ENCODE data around the gene TLE1. TPM values are rescaled to one million over a fixed set of nuclear protein-coding genes. Genes with fewer than 3 reads are reported as not detected.

TLE1 gene
- total and polyA plus RNA-seq, 8 donors: 23.7 to 136 (median 58.7) TPM

GRCh38 chr9:81556923-81557322 is 132.4 kb downstream of the TLE1 start:
- no peaks in the 10 kb centered on the region for H3K36me3 ChIP-seq
- no peak for DNase-seq
- WGBS, 5 donors: 91 to 100% (median 98%) methylated on average over 2 of the region's 2 CpGs
- peaks cover 17 to 35% (median 23%) of the 10 kb centered on the region in 4 donors for H3K4me1 ChIP-seq
- no peaks in the 10 kb centered on the region for H3K9me3 ChIP-seq
- intact Hi-C loops (cut with DNase I; ENCODE audit: low total_unique reads): no loop called here
- H3K27ac ChIP-seq: no peak overlapping the region
- TF ChIP-seq EP300 (IDR thresholded peaks at IDR 0.05) (no peak), POLR2AphosphoS5 (IDR thresholded peaks at IDR 0.05) (no peak), CTCF (IDR thresholded peaks at IDR 0.05) (no peak), POLR2A (IDR thresholded peaks at IDR 0.05) (no peak)
- no peaks in the 10 kb centered on the region for H3K27me3 ChIP-seq
- H3K4me3 ChIP-seq: no peak overlapping the region

GRCh38 chr9:81552581-81552991 is 136.8 kb downstream of the TLE1 start:
- DNase-seq: peak in 1 of 2 donors; percentile 65
- 41 to 55% (median 47%) methylated on average over 4 of the region's 4 CpGs for WGBS, 5 donors
- intact Hi-C loops (cut with DNase I; ENCODE audit: low total_unique reads): no loop called here
- TF ChIP-seq POLR2AphosphoS5 (IDR thresholded peaks at IDR 0.05) (no peak), POLR2A (IDR thresholded peaks at IDR 0.05) (no peak), EP300 (IDR thresholded peaks at IDR 0.05) (no peak)
- no peak overlapping the region for H3K27ac ChIP-seq
- H3K4me3 ChIP-seq: no peak overlapping the region
- no peaks in the 10 kb centered on the region for H3K27me3 ChIP-seq
- H3K4me1 ChIP-seq: peaks cover 0 to 20% (median 13%) of the 10 kb centered on the region in 4 donors
- no peaks in the 10 kb centered on the region for H3K36me3 ChIP-seq
- H3K9me3 ChIP-seq: no peaks in the 10 kb centered on the region

- H3K9me3 ChIP-seq: no peaks in the 10 kb centered on the region
- H3K36me3 ChIP-seq: no peaks in the 10 kb centered on the region
- H3K27me3 ChIP-seq: no peaks in the 10 kb centered on the region
- no peak overlapping the region for H3K27ac ChIP-seq
- no peak for DNase-seq
- intact Hi-C loops (cut with DNase I; ENCODE audit: low total_unique reads): no loop called here
- peaks cover 0 to 28% (median 13%) of the 10 kb centered on the region in 4 donors for H3K4me1 ChIP-seq
- WGBS, 5 donors: 37 to 56% (median 55%) methylated on average over 3 of the region's 3 CpGs
- no peak overlapping the region for H3K4me3 ChIP-seq
- TF ChIP-seq POLR2A (IDR thresholded peaks at IDR 0.05) (no peak), POLR2AphosphoS5 (IDR thresholded peaks at IDR 0.05) (no peak), EP300 (IDR thresholded peaks at IDR 0.05) (no peak), CTCF (IDR thresholded peaks at IDR 0.05) (no peak)
Measured at GRCh38 chr9:81550207-81550583, 139.2 kb downstream of the TLE1 start.

- H3K4me1 ChIP-seq: peaks cover 0 to 28% (median 13%) of the 10 kb centered on the region in 4 donors
- H3K36me3 ChIP-seq: no peaks in the 10 kb centered on the region
- intact Hi-C loops (cut with DNase I; ENCODE audit: low total_unique reads): no loop called here
- 35 to 55% (median 41%) methylated on average over 6 of the region's 6 CpGs for WGBS, 5 donors
- no peak overlapping the region for H3K27ac ChIP-seq
- TF ChIP-seq POLR2A (IDR thresholded peaks at IDR 0.05): no peak
- no peak for TF ChIP-seq EP300 (IDR thresholded peaks at IDR 0.05)
- no peak for TF ChIP-seq CTCF (IDR thresholded peaks at IDR 0.05)
- TF ChIP-seq POLR2AphosphoS5 (IDR thresholded peaks at IDR 0.05): no peak
- no peak overlapping the region for H3K4me3 ChIP-seq
- H3K9me3 ChIP-seq: no peaks in the 10 kb centered on the region
- no peaks in the 10 kb centered on the region for H3K27me3 ChIP-seq
- DNase-seq: no peak
Measured at GRCh38 chr9:81549500-81550206, 139.7 kb downstream of the TLE1 start.

GRCh38 chr9:81548911-81549310 is 140.4 kb downstream of the TLE1 start:
- TF ChIP-seq POLR2A (IDR thresholded peaks at IDR 0.05) (no peak), EP300 (IDR thresholded peaks at IDR 0.05) (no peak), CTCF (IDR thresholded peaks at IDR 0.05) (no peak), POLR2AphosphoS5 (IDR thresholded peaks at IDR 0.05) (no peak)
- Histone ChIP-seq H3K36me3 (no peaks in the 10 kb centered on the region), H3K9me3 (no peaks in the 10 kb centered on the region), H3K4me3 (no peak overlapping the region), H3K27me3 (no peaks in the 10 kb centered on the region), H3K27ac (no peak overlapping the region), H3K4me1 (peaks cover 0 to 28% (median 13%) of the 10 kb centered on the region in 4 donors)
- no peak for DNase-seq
- intact Hi-C loops (cut with DNase I; ENCODE audit: low total_unique reads): no loop called here
- WGBS, 5 donors: 78 to 84% (median 82%) methylated on average over 2 of the region's 2 CpGs

All from stomach (tissue), 9 donors.